Fibroblast of the aortic adventitia (primary cell): ENCODE results near the gene PTPN3. TPM values are rescaled to one million over a fixed set of nuclear protein-coding genes. Genes with fewer than 3 reads are reported as not detected.
A peak's percentile ranks its signal among the peaks of the same experiment; 100 is the strongest.

Experiments used
- DNase-seq: peaks from one replicate; pipeline ENCODE4 v3.0.0-alpha.2; 2010; ENCODE audit warnings: low read depth
- H3K4me3 ChIP-seq: 2 replicates; pipeline ENCODE4 v1.5.1; 2011; ENCODE audit warnings: low read depth, mild to moderate bottlenecking, control low read depth, low read length, moderate library complexity
- CTCF ChIP-seq: IDR thresholded peaks from 2 replicates; pipeline ENCODE4 v1.5.1; 2011; ENCODE audit warnings: mild to moderate bottlenecking, low read length, control low read depth, inconsistent platforms; ENCODE audit not compliant: insufficient read depth
- total RNA-seq: library from RNA; depleted of rRNA; stranded (reverse); fragments of >200 nt; gene quantifications from 2 replicates; pipeline ENCODE4 v1.2.3, GENCODE V29; 2012; ENCODE audit warnings: low replicate concordance

PTPN3 gene
- total RNA-seq, 1 donor: 0.99 TPM

DNA sequence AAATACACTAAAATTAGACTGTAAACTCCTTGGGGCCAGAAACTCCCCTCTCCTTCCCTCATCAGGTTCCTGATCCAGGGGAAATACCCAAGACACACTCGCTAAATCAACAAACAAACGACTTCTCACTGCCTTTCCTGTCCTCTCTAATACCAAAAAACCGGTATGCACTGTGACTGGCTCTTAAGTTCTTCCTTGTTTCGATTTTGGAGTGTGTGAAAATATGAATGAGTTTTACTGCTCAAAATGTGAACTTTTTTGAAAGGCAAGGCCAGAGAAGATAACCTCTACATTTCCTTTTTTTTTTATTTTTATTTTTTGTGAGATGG is 96.2 kb downstream of the PTPN3 start:
- DNase-seq: no peak
- no peak overlapping the region for H3K4me3 ChIP-seq
- TF ChIP-seq CTCF: no peak

DNA sequence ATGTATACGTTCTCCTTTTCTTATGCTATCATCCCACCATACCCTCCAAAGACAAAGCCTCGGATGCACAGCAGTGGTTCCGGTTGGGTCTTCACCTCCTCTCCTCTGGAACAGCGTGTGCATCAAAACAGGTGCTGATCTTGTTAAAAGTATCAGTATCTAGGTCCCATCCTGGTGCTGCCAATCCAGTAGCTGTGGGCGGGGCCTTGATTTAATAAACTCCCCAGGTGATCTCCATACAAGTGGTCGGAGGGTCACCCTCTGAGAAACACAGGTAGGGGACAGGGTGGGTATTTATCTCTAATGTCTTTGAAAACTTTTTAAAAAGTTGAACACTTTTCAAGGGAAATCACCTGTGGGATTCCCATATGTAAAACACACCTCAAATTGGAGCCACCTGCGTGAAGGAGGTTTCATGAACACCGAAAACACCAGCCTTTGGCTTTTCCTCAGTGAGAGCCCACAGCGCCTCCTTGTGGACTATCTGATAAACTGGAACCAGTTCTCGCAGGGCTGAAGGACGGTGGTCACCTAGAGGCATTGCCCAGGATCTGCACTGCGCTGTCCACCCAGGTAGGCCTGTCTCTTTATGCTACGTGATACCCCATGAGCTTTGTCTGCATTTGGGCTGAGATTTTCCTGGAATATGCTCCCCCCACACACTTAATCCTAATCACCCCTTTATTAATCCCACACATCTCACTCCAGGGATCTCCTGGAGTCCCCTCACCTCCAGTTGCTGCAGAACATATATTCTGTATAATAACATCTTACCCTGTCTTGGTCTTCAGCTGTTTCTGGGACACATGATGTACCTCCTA is 96.7 kb downstream of the PTPN3 start:
- TF ChIP-seq CTCF: peak; percentile 70
- peak; percentile 49 for DNase-seq
- H3K4me3 ChIP-seq: no peak overlapping the region

DNA sequence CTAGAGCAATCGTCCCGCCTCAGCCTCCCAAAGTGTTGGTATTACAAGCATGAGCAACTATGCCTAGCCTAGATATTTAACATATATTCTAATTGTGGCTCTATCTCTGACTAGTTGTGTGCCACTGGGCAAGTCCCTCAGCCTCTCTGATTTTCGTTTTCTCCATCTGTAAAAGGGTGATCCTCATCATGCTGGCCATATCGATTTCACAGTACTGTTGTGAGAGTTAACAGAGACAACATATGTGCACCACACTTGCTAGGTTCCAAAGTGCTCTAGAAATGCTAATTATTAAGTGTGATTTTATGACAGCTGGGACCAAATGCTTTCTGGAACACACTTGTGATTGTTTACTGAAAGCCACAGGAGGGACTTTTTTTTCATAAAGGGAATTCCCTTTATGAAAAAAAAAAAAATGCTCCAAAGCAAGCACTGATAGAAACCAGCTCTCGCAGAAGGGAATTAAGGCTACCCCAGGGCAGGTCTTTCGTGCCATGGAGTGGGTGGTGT is 98.8 kb downstream of the PTPN3 start:
- no peak for DNase-seq
- H3K4me3 ChIP-seq: no peak overlapping the region
- no peak for TF ChIP-seq CTCF

DNA sequence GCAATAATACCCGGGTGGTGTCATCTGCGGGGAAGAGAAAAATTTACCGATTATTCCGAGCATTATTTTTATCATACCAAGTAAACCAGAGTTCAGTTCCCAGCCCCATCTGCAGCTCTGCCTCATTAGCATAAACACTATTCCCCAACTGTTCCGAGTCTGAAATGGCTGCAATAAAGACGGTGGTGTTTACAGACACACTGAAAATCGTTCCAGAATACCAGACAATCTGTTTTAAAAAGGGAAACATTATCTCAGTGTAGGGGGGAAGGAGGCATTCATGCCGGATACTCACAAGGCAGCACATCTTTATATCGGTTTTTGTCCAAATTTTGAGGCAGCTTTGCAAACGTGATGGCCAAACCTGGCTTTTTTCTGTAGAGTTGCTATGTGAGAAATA is 106.9 kb downstream of the PTPN3 start:
- TF ChIP-seq CTCF: no peak
- no peak for DNase-seq
- H3K4me3 ChIP-seq: no peak overlapping the region

- no peak for TF ChIP-seq CTCF
- no peak overlapping the region for H3K4me3 ChIP-seq
- no peak for DNase-seq
Observed at GRCh38 chr9:109387856-109388255, 110.3 kb downstream of the PTPN3 start.

- no peak for DNase-seq
- no peak for TF ChIP-seq CTCF
- no peak overlapping the region for H3K4me3 ChIP-seq
Observed at GRCh38 chr9:109387206-109387605, 110.9 kb downstream of the PTPN3 start.

DNA sequence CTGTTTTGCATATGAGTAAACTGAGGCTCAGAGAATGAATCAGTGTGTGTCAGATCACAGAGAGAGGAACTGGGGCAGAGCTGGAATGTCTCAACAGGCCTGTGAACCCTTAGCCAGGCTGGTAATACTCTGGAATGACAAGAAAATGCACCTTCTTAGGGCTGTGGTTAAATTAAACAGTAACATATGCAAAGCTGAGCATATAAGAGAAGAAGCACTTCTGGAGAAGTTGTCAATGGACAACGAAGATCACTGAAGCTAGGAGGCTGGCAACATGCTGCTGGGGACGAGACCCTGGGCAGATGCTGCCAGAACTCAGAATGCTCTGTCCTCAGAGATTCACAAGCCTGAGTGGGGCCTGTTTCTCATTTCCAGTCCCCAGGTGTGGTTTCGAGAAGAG is 112.6 kb downstream of the PTPN3 start:
- no peak overlapping the region for H3K4me3 ChIP-seq

More for the DNA sequence above, 112.6 kb downstream of the PTPN3 start:
- no peak for TF ChIP-seq CTCF
- DNase-seq: no peak
